Limb (tissue), 2 donors: Measurements from ENCODE around the gene KLHL9.

Experiments used
- DNase-seq, 2 donors: peaks; one replicate each; pipeline ENCODE4 v3.0.0-alpha.2; 2016; ENCODE audit errors: extremely low spot score in 2 of 2

The KLHL9 gene

DNA sequence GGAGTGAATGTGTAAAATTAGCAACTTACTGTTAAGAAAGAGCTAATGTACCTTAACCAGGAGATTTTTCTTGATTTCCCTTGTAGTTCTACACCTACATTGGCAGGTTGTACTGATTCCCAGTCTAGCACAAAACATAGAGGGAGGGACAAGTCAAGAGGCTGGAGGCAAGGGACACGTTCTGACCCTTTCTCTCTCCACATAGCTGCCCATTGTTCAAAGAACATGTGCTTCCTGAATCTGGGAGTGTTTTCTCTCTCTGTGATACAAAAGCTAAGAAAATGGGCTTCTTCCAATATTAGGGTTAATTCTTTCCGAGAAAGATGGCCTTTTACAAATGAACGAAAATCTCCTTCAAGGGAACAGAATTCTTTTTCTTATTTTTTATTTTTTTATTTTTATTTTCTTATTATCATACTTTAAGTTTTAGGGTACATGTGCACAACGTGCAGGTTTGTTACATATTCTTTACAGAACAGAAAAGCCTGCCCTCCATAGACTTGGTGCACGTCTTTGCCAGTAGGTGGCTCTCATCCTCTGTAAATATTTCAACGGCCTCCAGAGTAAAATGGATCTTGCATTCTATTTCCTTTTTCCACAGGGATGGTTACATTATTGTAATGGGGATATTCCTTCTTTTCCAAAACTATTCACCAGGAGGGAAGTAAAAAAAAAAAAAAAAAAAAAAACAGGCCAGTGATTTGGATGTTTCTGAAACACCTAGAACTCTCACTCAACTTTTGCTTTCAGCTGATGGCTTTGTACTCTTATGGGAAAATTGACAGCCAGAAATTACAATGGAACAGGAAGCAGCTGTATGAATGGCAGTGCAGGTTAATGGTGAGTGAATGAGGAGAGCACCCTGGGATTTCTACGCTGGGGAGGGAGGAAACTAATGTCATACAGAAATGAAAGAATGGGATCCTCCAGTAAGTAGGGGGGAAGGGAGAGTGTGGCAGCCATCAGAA is 17.0 kb downstream of the KLHL9 start:
- DNase-seq, result peak; percentile 40 to 58

DNA sequence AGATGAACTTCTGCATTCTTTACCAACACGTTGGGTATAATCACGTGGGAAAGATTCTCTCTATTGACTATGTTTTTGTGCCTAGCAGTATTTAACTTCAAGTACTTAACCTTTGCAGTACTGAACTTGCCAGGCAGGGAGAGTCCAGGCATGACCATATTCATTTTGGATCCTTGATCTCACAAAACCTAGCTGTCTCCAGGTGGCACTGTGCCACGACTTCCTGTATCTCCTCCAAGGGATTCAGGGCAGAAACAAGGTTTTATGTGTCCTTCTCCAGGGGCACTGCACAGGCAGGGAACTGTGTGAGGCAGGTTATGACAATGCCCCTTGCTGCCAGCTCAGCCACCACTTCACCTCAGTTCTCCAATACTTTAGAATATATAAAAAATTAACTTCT is 18.3 kb downstream of the KLHL9 start:
- DNase-seq, result no peak

DNA sequence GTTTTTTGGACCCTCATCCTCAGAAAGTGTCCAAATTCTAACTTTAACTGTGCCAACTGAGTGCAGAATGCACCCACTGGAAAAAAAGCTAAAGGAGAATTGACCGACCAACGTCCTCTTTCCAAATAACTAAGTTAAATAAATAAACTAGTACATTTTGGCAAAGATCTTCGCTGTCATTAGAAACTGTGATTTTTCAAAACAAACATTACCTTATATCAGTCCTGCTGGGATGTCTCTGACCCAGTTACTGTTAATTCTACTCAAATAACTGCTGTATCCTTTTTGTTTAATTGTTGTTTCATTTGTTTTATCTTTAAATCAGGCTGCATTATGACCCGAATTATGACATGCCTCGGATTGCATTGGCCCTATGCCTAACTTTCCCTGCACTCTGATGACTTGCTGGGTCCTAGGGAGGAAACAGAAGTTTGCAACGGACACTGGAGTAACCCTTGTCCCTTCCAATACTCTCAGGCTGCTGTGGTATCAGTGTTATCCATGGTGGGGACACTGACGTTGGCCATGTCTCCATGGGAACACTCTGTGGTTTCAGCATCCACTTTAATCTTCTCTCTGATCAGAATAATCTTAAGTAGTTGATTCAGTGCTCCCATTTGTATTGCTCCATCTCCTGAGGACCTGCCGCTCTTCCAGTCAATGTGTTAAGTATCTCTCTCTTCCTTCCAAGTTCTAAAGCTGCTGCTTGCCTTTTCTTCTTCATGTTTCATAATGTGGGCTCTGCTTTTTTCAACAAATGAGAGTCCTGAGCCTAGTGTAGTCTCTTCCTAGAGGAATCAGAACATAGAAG is 19.0 kb downstream of the KLHL9 start:
- no peak for DNase-seq

DNA sequence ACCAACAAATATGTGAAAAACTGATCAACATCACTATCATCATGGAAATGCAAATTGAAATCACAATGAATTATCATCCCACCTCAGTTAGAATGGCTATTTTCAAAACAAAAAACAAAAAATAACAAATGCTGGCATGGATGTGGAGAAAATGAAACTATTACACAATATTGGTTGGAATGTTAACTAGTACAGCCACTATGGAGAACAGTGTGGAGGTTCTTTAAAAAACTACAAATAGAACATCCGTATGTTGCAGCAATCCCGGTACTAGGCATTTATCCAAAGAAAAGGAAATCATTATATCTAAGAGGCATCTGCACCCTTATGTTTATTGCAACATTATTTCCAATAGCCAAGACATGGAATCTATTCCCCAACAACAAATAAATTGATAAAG is 21.1 kb downstream of the KLHL9 start:
- DNase-seq, result no peak

DNA sequence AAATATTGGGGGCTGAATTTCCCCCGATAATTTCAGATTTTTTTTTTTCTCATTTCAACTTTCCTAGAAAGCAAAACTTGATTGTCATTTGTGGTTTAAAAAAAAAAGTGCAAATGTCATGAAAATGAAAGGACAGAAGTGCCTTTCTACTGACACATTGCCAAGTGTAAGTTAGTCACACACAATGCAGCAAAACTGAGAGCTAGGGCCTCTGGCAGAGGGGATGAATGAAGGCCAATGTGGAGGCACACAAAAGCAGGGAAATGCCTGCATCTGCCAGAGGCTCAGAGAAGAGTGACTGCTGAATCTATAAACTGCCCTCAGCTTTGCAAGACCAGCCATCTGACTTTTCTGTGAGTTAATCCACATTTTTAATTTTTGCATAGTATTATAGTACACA is 23.3 kb downstream of the KLHL9 start:
- no peak for DNase-seq

DNA sequence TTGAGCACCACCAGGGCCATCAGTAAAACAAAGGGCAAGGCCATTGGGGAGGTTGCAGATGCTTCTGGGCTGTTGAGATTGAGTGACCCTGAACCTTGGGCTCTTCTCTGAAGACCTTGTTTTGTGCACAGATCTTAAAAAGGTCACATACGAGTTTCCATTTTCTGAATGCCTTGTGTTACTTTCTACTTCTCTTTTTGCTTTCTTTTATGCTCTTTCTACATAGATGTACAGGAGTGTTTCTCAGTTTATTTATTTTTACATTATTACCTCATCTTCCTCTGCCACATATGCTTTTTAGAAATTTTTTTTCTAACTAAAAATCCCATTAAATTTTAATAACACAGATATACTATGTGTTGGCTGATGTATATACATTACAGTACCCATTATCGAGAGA is 30.0 kb downstream of the KLHL9 start, which contains the start of gene IFNA5:
Gene IFNA5 (minus strand): TSS at position 101 of the 400 bp plus-strand sequence. CDS start 57 bp downstream, at position 44.
- no peak for DNase-seq

DNA sequence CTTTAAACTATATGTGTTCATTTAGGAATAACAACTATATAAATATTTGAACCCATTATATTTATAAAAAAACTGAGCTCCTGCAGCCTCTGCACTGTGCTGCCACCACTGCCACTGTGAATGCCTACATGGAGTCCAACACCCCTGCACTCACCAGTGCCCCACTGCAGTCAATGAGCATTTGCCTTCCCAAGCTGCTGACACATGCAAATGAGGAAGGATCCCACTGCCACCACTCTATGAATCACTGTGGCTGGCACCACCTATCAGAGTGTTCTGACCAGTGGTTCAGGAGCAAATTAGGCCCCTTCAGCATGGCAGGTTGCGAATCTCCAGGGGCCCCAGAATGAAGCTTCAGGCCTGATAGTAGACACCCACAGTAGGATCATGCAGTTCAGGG is 39.2 kb downstream of the KLHL9 start:
- no peak for DNase-seq

DNA sequence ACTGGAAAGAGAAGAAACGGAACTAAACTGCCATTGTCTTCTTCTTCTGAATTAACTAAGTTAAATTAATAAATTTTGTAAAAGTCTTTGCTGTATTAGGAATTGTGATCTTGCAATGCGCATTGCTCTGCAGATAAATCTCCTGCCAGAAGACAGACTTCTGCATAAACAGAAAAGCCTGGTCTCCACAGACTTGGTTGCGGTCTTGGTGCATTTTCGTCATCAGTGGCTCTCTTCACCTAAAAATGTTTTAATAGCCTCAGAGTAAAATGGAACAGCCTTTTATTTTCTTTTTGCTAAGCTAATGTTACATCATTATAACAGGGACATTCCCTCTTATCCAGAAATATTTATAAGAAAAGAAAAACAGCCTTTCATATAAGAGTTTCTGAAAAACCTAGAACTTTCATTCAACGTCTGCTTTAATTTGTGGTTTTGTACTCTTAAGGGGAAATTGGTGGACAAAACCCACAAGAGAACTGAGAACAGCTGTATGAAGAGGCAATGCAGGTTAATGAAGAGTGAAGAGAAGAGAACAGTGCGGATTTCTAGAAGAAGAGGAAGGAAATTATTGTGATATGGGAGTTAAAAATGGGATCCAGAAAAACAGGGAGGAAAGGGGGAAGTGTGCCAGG is 40.2 kb downstream of the KLHL9 start:
- DNase-seq, result no peak

DNA sequence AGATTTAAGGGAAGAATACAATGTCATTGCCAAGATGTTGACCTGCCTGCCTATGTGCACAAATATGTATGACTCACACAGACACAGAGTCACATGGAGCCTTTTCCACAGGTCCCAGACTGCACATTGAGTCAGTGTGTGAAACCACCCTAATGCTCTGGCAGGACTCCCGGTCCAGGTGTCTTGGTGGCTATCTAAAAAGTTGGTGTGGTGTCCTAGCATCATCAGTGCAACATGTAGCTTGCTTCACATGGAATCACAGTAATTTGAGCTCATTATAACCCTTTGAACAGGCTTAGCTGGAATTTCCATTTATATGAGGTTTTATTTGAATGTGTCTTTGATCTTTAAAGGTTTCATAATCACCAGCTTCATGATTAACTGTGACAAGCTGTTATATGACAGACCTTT is 40.8 kb downstream of the KLHL9 start:
- no peak for DNase-seq

DNA sequence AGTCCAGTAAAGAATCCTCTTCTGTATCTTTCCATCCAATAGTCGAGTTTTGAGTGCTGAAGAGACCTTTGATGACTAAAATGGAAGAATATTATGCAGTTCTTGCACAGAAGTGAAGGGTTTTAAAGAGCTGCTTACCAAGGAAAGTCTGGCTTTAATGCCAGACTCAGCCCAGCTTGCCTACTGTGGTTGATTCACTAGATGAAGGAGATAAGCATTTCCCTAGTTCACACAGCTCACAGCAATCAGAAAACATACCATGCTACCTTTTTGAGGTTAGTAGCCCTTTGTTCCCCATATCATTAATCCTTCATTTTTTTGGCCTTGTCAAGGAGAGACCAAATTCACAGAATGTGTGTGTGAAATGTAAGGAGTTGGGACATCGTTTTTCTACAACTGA is 45.4 kb downstream of the KLHL9 start:
- no peak for DNase-seq

DNA sequence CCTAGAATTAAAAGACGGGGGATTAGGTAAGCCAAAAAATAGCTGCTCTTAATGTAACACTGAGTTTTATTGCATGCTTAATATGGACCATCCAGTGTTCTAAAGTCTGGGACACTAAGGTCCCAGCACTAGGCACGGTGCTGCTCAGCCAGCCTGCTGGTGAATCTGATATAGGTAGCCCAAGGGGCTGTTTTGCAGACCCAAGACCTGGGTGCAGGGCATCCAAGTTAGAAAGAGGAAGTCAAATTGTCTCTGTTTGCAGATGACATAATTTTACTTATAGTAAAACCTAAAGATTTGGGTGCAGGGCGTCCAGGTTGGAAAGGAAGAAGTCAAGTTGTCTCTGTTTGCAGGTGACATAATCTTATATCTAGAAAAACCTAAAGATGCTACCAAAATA is 47.9 kb downstream of the KLHL9 start:
- DNase-seq, result no peak

DNA sequence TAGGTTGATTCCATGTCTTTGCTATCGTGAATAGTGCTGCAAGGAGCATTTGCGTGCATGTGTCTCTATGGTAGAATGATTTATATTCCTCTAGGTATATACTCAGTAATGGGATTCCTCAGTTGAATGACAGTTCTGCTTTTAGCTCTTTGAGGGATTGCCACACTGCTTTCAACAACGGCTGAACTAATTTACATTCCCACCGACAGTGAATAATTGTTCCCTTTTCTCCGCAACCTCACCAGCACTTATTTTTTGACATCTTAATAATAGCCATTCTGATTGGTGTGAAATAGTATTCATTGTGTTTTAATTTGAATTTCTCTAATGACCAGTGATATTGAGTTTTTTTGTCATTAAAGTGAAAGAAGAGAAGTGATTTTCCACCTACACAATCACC is 48.5 kb downstream of the KLHL9 start:
- DNase-seq, result no peak

DNA sequence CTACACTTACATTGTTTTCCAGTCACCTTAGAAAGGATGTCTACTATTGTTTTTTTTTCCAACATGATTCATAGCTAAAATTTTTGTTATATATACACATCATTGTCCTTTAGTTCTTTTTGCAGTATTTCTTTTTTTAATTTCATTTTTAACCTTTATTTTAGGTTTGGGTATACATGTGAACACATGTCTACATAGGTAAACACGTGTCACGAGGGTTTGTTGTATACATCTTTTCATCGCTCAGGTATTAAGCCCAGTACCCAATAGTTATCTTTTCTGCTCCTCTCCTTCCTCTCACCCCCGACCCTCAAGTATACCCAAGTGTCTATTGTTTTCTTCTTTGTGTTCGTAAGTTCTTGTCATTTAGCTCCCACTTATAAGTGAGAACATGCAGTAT is 49.1 kb downstream of the KLHL9 start:
- DNase-seq, result no peak

DNA sequence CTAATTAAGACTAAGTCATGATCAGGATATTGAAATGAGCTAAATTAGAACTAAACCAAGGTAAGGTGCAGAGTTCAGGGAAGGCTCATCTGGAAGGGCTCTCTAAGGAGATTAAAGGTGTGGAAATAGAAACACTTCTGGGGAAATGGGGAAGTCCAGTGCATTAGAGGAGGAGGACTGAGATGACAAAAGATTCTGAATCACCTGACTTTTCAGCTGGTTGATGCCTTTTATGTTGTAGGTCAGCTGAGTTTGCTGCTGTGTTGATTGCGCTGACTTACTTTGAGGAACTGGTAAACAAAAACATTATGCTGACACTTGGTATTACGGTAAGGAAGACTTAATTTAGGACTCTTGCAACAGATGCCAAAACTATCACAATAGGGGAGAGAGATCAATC is 53.9 kb downstream of the KLHL9 start:
- DNase-seq, result no peak
